ENCODE results near the gene PARS2.

- TF ChIP-seq CTCF (IDR thresholded peaks at IDR 0.05), result no peak
- no peak for TF ChIP-seq POLR2A (IDR thresholded peaks at IDR 0.05)
Measured at GRCh38 chr1:54774820-54775498, 10.6 kb upstream of the PARS2 start.

Measured in prostate gland (tissue), 2 donors.